Measurements from ENCODE around the gene IDUA.

- TF ChIP-seq SP1 (IDR thresholded peaks at IDR 0.05), result no peak
- no peak for TF ChIP-seq NFRKB (IDR thresholded peaks at IDR 0.05)
- TF ChIP-seq FOXA1 (IDR thresholded peaks at IDR 0.05), result no peak
- TF ChIP-seq ELF4 (IDR thresholded peaks at IDR 0.05), result no peak
- TF ChIP-seq SUZ12 (IDR thresholded peaks at IDR 0.05), result no peak
- TF ChIP-seq ARNT (IDR thresholded peaks at IDR 0.05), result no peak
These were observed 46.0 kb downstream of the IDUA start for GRCh38 chr4:1032861-1033260.
